ENCODE results near the gene CD37. TPM values are rescaled to one million over a fixed set of nuclear protein-coding genes. Genes with fewer than 3 reads are reported as not detected.
"Not testable (repeated sequence)": the region's sequence is repeated elsewhere in the genome, so short reads cannot be mapped to it uniquely, and the experiment has no call there.

The CD37 gene
- total and polyA plus RNA-seq, 2 donors (not counting 1 experiment from before 2014, with no cell fraction given) = 1,998 to 2,188 TPM

DNA sequence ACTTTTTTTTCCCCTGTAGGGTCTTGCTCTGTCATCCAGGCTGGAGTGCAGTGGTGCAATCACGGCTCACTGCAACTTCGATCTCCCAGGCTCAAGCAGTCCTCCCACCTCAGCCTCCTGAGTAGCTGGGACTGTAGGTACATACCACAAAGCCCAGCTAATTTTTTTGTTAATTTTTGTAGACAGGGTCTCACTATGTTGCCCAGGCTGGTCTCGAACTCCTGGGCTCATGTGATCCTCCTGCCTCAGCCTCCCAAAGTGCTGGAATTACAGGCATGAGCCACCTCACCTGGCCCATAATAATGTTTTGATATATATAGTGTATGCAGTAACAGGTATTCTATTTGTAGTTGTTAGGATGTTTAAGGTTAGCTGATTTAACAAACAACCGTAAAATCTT is 4.0 kb upstream of the CD37 start:
- intact Hi-C loops (cut with micrococcal nuclease) = loop anchor here (1.0 to 5.0 kb wide), 2 partner anchors 9 to 346 kb away; partner anchors contain the start of gene PRMT1

DNA sequence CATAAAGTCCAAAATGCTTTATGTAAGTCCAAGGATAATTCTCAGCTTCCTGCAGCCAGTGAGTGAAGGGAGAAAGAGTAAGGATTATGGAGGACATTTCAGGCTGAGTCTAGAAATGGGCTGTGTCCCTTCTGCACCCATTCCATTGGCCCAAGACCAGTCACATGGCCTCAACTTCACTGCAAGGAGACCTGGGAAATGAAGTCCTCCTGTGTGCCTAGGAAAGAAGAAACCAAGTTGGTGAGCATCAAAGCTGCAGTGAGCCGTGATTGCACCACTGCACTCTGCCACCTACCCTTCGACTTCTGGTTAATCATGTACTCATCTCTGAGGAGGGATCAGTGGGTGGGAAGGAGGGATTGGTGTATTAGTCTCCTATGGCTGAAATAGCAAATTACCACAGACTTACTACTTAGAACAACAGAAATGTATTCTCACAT is 3.6 kb upstream of the CD37 start:
- H3K9ac ChIP-seq (ENCODE audit: low read length) = peak overlapping the region; percentile 21
- peaks cover 80% of the 10 kb centered on the region for H3K79me2 ChIP-seq (ENCODE audit: control insufficient read depth, insufficient read depth, low read length)
- Mint-ChIP-seq H3K4me3 (peak overlapping the region; percentile 65), H3K4me1 (peaks cover 82% of the 10 kb centered on the region), H3K9me3 (ENCODE audit: insufficient read depth) (no peaks in the 10 kb centered on the region), H3K27ac (peak overlapping the region; percentile 99), H3K27me3 (no peaks in the 10 kb centered on the region)
- intact Hi-C loops (cut with micrococcal nuclease) = loop anchor here (1.0 to 5.0 kb wide), 2 partner anchors 9 to 346 kb away; partner anchors contain the start of gene PRMT1
- H3K27me3 ChIP-seq (replicated peaks in 1 of 4; ENCODE audit: control extremely low read depth in 1 of 4, control insufficient read depth in 3 of 4, insufficient read depth in 4 of 4, low read length in 3 of 4) = no peaks in the 10 kb centered on the region
- DNase-seq = peak; percentile 83
- H4K20me1 ChIP-seq (ENCODE audit: control insufficient read depth, insufficient read depth, low read length, poor library complexity, severe bottlenecking) = peaks cover 13% of the 10 kb centered on the region
- ATAC-seq (ENCODE audit: low read depth) = peak; percentile 29
- CTCF ChIA-PET = interaction anchor here (0.6 to 5.5 kb wide), 9 partner anchors 8 to 148 kb away, joined by 3 to 39 read pairs (median 6); no protein-coding TSS in a partner anchor
- peaks cover 0 to 4% (median 0%) of the 10 kb centered on the region in 3 donors for H3K9me3 ChIP-seq (ENCODE audit: control extremely low read depth in 1 of 3, control insufficient read depth in 2 of 3, insufficient read depth in 1 of 3, low read length in 2 of 3)
- peak overlapping the region in 1 of 5 experiments; percentile 35 for H3K4me3 ChIP-seq (ENCODE audit: control extremely low read depth in 1 of 5, extremely low read depth in 1 of 5, insufficient read depth in 1 of 5, low read depth in 2 of 5, low read length in 4 of 5)
- H3K4me1 ChIP-seq (ENCODE audit: control insufficient read depth in 2 of 2, insufficient read depth in 2 of 2, low read length in 2 of 2) = peaks cover 79 to 89% of the 10 kb centered on the region in 2 donors
- peak overlapping the region; percentile 66 for H3K4me2 ChIP-seq (replicated peaks; ENCODE audit: low read depth, low read length, poor library complexity, severe bottlenecking)
- peaks cover 0 to 18% of the 10 kb centered on the region in 2 experiments for H3K36me3 ChIP-seq (replicated peaks in 1 of 2; ENCODE audit: control extremely low read depth in 1 of 2, control insufficient read depth in 1 of 2, extremely low read depth in 1 of 2, insufficient read depth in 2 of 2, low read length in 1 of 2)
- H2AFZ ChIP-seq (ENCODE audit: insufficient read depth, low read depth, low read length, poor library complexity, severe bottlenecking) = no peak overlapping the region
- H3K27ac ChIP-seq (ENCODE audit: low read length in 2 of 2) = peak overlapping the region; percentile 93 to 98
- no CpG with 5 or more reads among the region's 2 CpGs for WGBS (ENCODE audit: insufficient coverage)
- POLR2A ChIA-PET = interaction anchor here (0.9 to 4.6 kb wide), 5 partner anchors 7 to 138 kb away, joined by 3 to 72 read pairs (median 5); partner anchors contain the start of gene PIH1D1
- TF ChIP-seq, protein P1, sequence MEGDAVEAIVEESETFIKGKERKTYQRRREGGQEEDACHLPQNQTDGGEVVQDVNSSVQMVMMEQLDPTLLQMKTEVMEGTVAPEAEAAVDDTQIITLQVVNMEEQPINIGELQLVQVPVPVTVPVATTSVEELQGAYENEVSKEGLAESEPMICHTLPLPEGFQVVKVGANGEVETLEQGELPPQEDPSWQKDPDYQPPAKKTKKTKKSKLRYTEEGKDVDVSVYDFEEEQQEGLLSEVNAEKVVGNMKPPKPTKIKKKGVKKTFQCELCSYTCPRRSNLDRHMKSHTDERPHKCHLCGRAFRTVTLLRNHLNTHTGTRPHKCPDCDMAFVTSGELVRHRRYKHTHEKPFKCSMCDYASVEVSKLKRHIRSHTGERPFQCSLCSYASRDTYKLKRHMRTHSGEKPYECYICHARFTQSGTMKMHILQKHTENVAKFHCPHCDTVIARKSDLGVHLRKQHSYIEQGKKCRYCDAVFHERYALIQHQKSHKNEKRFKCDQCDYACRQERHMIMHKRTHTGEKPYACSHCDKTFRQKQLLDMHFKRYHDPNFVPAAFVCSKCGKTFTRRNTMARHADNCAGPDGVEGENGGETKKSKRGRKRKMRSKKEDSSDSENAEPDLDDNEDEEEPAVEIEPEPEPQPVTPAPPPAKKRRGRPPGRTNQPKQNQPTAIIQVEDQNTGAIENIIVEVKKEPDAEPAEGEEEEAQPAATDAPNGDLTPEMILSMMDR (IDR thresholded peaks at IDR 0.05) = no peak
- TF ChIP-seq EZH2 (IDR thresholded peaks at IDR 0.05; ENCODE audit: borderline replicate concordance, insufficient read depth, low read depth, low read length, poor library complexity, severe bottlenecking) = no peak

More for the DNA sequence above, 4.0 kb upstream of the CD37 start:
- peak overlapping the region; percentile 26 to 93 for H3K27ac ChIP-seq (ENCODE audit: low read length in 2 of 2)
- not testable (repeated sequence) for ATAC-seq (ENCODE audit: low read depth); H3K27me3 ChIP-seq (replicated peaks in 1 of 4; ENCODE audit: control extremely low read depth in 1 of 4, control insufficient read depth in 3 of 4, insufficient read depth in 4 of 4, low read length in 3 of 4); H2AFZ ChIP-seq (ENCODE audit: insufficient read depth, low read depth, low read length, poor library complexity, severe bottlenecking); H4K20me1 ChIP-seq (ENCODE audit: control insufficient read depth, insufficient read depth, low read length, poor library complexity, severe bottlenecking); H3K9me3 ChIP-seq (ENCODE audit: control extremely low read depth in 1 of 3, control insufficient read depth in 2 of 3, insufficient read depth in 1 of 3, low read length in 2 of 3); H3K9me3 Mint-ChIP-seq (ENCODE audit: insufficient read depth); H3K27me3 Mint-ChIP-seq; DNase-seq
- Mint-ChIP-seq H3K4me3 (peak overlapping the region; percentile 65), H3K27ac (peak overlapping the region; percentile 99), H3K4me1 (peaks cover 82% of the 10 kb centered on the region)
- CTCF ChIA-PET = interaction anchor here (0.6 to 5.5 kb wide), 9 partner anchors 9 to 148 kb away, joined by 3 to 39 read pairs (median 6); no protein-coding TSS in a partner anchor
- H3K4me1 ChIP-seq (ENCODE audit: control insufficient read depth in 2 of 2, insufficient read depth in 2 of 2, low read length in 2 of 2) = peaks cover 81 to 90% of the 10 kb centered on the region in 2 donors
- peaks cover 78% of the 10 kb centered on the region for H3K79me2 ChIP-seq (ENCODE audit: control insufficient read depth, insufficient read depth, low read length)
- WGBS (ENCODE audit: insufficient coverage) = 83% methylated on average over 2 of the region's 4 CpGs
- peaks cover 0 to 15% of the 10 kb centered on the region in 2 experiments for H3K36me3 ChIP-seq (replicated peaks in 1 of 2; ENCODE audit: control extremely low read depth in 1 of 2, control insufficient read depth in 1 of 2, extremely low read depth in 1 of 2, insufficient read depth in 2 of 2, low read length in 1 of 2)
- peak overlapping the region; percentile 66 for H3K4me2 ChIP-seq (replicated peaks; ENCODE audit: low read depth, low read length, poor library complexity, severe bottlenecking)
- peak overlapping the region in 1 of 5 experiments; percentile 35 for H3K4me3 ChIP-seq (ENCODE audit: control extremely low read depth in 1 of 5, extremely low read depth in 1 of 5, insufficient read depth in 1 of 5, low read depth in 2 of 5, low read length in 4 of 5)
- H3K9ac ChIP-seq (ENCODE audit: low read length) = peak overlapping the region; percentile 21
- POLR2A ChIA-PET = interaction anchor here (0.7 to 4.6 kb wide), 7 partner anchors 8 to 138 kb away, joined by 3 to 72 read pairs (median 4); partner anchors contain the start of gene PIH1D1

DNA sequence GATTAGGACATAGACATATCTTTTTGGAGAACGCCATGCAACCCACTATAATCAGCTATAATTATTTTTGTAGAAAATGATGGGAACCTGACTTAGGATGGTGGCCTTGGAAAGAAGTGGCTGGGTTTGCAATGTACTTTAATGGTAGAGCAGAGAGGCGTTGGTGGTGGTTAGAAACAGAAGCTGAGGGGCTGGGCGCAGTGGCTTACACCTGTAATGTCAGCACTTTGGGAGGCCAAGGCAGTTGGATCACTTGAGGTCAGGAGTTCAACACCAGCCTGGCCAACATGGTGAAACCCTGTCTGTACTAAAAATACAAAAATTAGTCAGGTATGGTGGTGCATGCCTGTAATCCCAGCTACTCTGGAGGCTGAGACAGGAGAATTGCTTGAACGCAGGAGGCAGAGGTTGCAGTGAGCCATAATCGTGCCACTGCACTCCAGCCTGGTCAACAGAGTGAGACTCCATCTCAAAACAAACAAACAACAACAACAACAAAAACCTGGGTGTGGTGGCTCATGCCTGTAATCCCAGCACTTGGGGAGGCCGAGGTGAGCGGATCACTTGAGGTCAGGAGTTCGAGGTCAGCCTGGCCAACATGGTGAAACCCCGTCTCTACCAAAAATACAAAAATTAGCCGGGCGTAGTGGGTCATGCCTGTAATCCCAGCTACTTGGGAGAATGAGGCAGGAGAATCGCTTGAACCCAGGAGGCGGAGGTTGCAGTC is 2.4 kb upstream of the CD37 start:
- H3K4me3 ChIP-seq (ENCODE audit: control extremely low read depth in 1 of 5, extremely low read depth in 1 of 5, insufficient read depth in 1 of 5, low read depth in 2 of 5, low read length in 4 of 5) = peak overlapping the region in 1 of 5 experiments; percentile 32
- peaks cover 84% of the 10 kb centered on the region for H3K79me2 ChIP-seq (ENCODE audit: control insufficient read depth, insufficient read depth, low read length)
- POLR2A ChIA-PET = interaction anchor here (0.5 to 3.5 kb wide), 8 partner anchors 9 to 155 kb away, joined by 3 to 59 read pairs (median 8); partner anchors contain the start of genes PIH1D1, RPL13A and SLC6A16
- not testable (repeated sequence) for H3K9me3 Mint-ChIP-seq (ENCODE audit: insufficient read depth); H3K27me3 ChIP-seq (replicated peaks in 1 of 4; ENCODE audit: control extremely low read depth in 1 of 4, control insufficient read depth in 3 of 4, insufficient read depth in 4 of 4, low read length in 3 of 4); DNase-seq; H3K27me3 Mint-ChIP-seq; H2AFZ ChIP-seq (ENCODE audit: insufficient read depth, low read depth, low read length, poor library complexity, severe bottlenecking); ATAC-seq (ENCODE audit: low read depth); H3K9me3 ChIP-seq (ENCODE audit: control extremely low read depth in 1 of 3, control insufficient read depth in 2 of 3, insufficient read depth in 1 of 3, low read length in 2 of 3)
- WGBS (ENCODE audit: insufficient coverage) = 82% methylated on average over 4 of the region's 13 CpGs
- CTCF ChIA-PET = interaction anchor here (0.8 to 5.5 kb wide), 15 partner anchors 8 to 141 kb away, joined by 3 to 39 read pairs (median 4); partner anchors contain the start of genes FLT3LG and SLC6A16
- Mint-ChIP-seq H3K4me3 (peak overlapping the region; percentile 100), H3K4me1 (peaks cover 81% of the 10 kb centered on the region), H3K27ac (peak overlapping the region; percentile 99)
- intact Hi-C loops (cut with micrococcal nuclease) = loop anchor here (5.0 kb wide), 1 partner anchor 344 kb away; the partner anchor contains the start of gene PRMT1
- H4K20me1 ChIP-seq (ENCODE audit: control insufficient read depth, insufficient read depth, low read length, poor library complexity, severe bottlenecking) = peaks cover 25% of the 10 kb centered on the region
- H3K27ac ChIP-seq (ENCODE audit: low read length in 2 of 2) = peak overlapping the region; percentile 93 to 98
- peak overlapping the region; percentile 100 for H3K4me2 ChIP-seq (replicated peaks; ENCODE audit: low read depth, low read length, poor library complexity, severe bottlenecking)
- peaks cover 0 to 31% of the 10 kb centered on the region in 2 experiments for H3K36me3 ChIP-seq (replicated peaks in 1 of 2; ENCODE audit: control extremely low read depth in 1 of 2, control insufficient read depth in 1 of 2, extremely low read depth in 1 of 2, insufficient read depth in 2 of 2, low read length in 1 of 2)
- H3K9ac ChIP-seq (ENCODE audit: low read length) = peak overlapping the region; percentile 35
- peaks cover 79 to 89% of the 10 kb centered on the region in 2 donors for H3K4me1 ChIP-seq (ENCODE audit: control insufficient read depth in 2 of 2, insufficient read depth in 2 of 2, low read length in 2 of 2)
